VCaP (cell line): ENCODE measurements around the gene DNAH10.

Source experiments
- H3K27ac ChIP-seq: fragments of 450-650 bp; 2 replicates; pipeline ENCODE4 v1.5.1; 2017
- TF ChIP-seq, protein P1 (sequence below): fragments of 450-650 bp; conservative IDR thresholded peaks from 2 replicates; pipeline ENCODE4 v1.5.1; 2017; ENCODE audit warnings: mild to moderate bottlenecking, moderate library complexity

The DNAH10 gene

DNA sequence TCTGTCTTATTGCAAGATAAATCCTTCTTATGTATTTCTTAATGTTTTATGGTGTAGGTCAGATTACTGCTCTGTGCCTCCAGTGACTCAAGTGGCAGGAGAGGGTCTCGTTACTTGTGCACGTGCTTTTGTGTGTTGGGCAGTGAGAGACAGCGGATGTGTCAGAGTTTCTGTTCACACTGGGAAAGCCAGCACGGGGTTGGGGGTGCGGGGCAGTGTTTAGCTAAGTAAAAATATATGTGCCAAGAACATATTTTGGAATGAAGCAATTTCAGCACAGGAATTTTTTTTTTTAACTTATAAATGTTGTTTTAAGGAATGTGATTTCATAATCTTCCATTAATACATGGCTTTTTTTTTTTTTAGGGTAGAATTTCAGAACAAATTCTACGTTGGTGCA, 4.5 kb upstream of the DNAH10 start:
- H3K27ac ChIP-seq: no peak overlapping the region
- TF ChIP-seq, protein P1, sequence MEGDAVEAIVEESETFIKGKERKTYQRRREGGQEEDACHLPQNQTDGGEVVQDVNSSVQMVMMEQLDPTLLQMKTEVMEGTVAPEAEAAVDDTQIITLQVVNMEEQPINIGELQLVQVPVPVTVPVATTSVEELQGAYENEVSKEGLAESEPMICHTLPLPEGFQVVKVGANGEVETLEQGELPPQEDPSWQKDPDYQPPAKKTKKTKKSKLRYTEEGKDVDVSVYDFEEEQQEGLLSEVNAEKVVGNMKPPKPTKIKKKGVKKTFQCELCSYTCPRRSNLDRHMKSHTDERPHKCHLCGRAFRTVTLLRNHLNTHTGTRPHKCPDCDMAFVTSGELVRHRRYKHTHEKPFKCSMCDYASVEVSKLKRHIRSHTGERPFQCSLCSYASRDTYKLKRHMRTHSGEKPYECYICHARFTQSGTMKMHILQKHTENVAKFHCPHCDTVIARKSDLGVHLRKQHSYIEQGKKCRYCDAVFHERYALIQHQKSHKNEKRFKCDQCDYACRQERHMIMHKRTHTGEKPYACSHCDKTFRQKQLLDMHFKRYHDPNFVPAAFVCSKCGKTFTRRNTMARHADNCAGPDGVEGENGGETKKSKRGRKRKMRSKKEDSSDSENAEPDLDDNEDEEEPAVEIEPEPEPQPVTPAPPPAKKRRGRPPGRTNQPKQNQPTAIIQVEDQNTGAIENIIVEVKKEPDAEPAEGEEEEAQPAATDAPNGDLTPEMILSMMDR: no peak

DNA sequence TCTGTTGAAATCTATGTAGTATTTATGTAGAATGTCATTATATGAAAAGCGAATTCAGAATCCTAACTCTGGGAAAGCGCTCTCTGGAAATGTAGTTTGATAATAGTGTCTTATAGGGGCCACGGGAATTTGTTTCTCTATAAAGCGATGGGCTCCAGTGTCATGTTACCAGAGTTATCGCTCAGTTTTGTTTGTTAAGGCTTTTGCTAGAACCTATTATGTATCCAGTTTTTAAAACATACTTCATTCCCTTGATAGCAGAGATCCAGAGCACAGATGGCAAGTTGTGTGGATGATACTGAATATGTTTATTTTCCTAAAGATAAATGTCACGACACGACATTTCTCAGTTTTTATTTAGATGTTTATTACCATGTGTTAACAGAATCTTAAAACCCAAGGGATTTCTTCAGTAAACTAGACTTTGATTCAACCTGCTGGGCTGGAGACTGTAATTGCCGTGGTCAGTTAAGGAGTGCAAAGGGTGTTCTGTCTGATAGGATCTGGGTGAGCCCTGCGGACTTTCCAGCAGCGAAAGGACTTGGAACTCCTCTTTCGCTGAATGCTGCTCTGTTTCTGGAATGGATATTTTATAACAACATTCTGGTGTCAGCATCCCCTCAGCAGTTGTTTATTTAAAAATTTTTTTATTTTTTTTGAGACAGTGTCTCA, 1.7 kb upstream of the DNAH10 start:
- no peak overlapping the region for H3K27ac ChIP-seq
- TF ChIP-seq, protein P1: no peak

GRCh38 chr12:123762715-123763052, 583 bp downstream of the DNAH10 start:
- TF ChIP-seq, protein P1: no peak
- H3K27ac ChIP-seq: peak overlapping the region; percentile 46

DNA sequence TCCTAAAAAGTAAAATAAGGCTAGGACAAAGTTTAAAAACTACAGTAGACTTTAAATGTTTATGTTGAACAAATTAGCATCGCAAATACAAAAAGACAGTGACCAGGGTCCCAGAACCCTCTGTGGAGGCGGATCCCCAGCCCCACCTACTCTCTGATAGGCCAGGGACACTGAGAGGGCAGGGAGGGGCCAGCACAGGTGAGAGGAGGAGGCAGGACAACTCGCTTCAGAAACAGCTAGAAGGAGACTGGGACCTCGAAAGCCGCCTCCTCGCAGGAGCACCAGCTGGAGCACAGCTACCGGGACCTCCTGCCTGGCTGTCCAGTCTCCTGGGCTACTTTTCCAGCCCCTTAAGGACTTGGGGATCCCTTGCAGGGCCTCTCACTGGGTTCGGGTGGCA, 992 bp downstream of the DNAH10 start:
- TF ChIP-seq, protein P1: no peak
- no peak overlapping the region; the same call in 1 of the 2 replicates for H3K27ac ChIP-seq

DNA sequence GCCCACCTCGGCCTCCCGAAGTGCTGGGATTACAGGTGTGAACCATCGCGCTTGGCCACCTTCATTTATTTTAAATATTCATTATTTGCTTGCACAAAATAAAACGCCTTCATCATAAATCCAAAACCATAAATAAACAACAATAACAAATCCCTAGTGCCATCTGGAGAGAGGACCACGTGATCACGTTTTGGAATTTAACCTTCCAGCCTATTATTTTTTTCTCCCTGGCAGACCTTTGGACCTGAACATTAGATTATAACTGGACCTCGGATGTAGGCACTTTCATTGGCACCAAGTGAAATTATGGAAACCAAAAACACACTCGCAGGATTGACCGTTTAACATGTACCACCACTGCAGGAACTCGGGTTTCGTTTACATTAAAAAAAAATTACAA, 2.0 kb downstream of the DNAH10 start:
- H3K27ac ChIP-seq: no peak overlapping the region
- TF ChIP-seq, protein P1: no peak

DNA sequence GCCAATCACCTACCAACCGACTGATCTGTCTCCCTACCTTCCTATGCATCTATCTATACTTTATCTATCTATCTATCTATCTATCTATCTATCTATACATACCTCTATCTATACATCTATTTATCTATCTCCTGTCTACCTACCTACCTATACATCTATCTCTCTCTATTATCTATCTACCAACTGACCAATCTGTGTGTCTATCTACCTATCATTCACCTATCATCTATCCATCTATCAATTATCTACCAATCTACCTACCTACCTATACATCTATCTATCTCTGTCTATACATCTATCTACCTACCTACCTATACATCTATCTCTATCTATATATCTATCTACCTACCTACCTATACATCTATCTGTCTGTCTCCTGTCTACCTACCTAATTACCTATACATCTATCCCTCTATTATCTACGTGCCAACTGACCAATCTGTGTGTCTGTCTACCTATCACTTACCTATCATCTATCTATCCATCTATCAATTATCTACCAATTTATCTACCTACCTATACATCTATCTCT, 3.5 kb downstream of the DNAH10 start:
- no peak overlapping the region for H3K27ac ChIP-seq
- TF ChIP-seq, protein P1: no peak

DNA sequence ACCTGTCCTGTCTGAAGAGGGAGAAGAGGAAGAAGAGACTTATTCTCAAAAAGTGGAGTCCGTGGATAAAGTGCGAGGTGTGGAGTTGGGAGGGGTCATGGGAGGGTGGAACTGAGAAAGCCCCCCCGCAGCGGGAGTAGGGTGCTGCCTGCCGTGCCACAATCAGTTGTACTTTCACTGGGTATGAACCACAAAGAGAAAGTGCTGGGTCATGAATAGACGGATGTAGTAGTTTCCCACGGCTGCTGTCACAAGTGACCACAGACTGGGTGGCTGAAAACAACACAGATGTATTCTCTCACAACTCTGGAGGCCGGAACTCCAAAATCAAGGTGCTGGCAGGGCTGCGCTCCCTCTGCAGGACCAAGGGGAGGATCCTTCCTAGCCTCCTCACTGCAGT, 5.5 kb downstream of the DNAH10 start:
- H3K27ac ChIP-seq: no peak overlapping the region
- TF ChIP-seq, protein P1: no peak
